Lower lobe of right lung (tissue), 2 donors: ENCODE results near the gene CCDC18. TPM values are rescaled to one million over a fixed set of nuclear protein-coding genes. Genes with fewer than 3 reads are reported as not detected.

Experiments
- ATAC-seq, 2 donors: fragments of 200-7000 bp; cut with Tn5 transposase; one replicate each; pipeline ENCODE4 v1.9.1; 2020 to 2022; ENCODE audit warnings: mild to moderate bottlenecking in 2 of 2, moderate library complexity in 2 of 2
- DNase-seq: peaks from one replicate; pipeline ENCODE4 v3.0.0-alpha.2; 2020
- H3K27ac ChIP-seq: fragments of 200-600 bp; one replicate; pipeline ENCODE4 v1.8.0; 2022
- H3K27me3 ChIP-seq: fragments of 200-600 bp; one replicate; pipeline ENCODE4 v1.8.0; 2022; ENCODE audit warnings: low read depth
- H3K36me3 ChIP-seq: fragments of 200-600 bp; one replicate; pipeline ENCODE4 v1.8.0; 2022; ENCODE audit warnings: mild to moderate bottlenecking
- H3K4me1 ChIP-seq: fragments of 200-600 bp; one replicate; pipeline ENCODE4 v1.8.0; 2022
- H3K4me3 ChIP-seq: fragments of 200-600 bp; one replicate; pipeline ENCODE4 v1.8.0; 2022; ENCODE audit warnings: mild to moderate bottlenecking
- H3K9me3 ChIP-seq: fragments of 200-600 bp; one replicate; pipeline ENCODE4 v1.8.0; 2022
- intact Hi-C: fragments of 100-400 bp; cut with DNase I; formaldehyde crosslinking; loops from one replicate; pipeline ENCODE4 v1.11.0; 2022
- total RNA-seq: library from RNA; stranded (reverse); fragmentation: NEBNext Ultra II Directional; extraction: Animal tissue kit (Norgen Biotek cat#: 25700); gene quantifications from one replicate; pipeline ENCODE4 v1.2.1, GENCODE V29; 2021
- TF ChIP-seq, protein P1 (sequence below): fragments of 200-600 bp; IDR thresholded peaks from one replicate; pipeline ENCODE4 v1.8.0; 2022; ENCODE audit warnings: antibody characterized with exemption, mild to moderate bottlenecking
- donor health status: DM: no; HTN: yes; CAD: no; lungs with severe emphysema.

Gene CCDC18
- total RNA-seq, 1 donor from 2014 or later: 6.7 TPM

DNA sequence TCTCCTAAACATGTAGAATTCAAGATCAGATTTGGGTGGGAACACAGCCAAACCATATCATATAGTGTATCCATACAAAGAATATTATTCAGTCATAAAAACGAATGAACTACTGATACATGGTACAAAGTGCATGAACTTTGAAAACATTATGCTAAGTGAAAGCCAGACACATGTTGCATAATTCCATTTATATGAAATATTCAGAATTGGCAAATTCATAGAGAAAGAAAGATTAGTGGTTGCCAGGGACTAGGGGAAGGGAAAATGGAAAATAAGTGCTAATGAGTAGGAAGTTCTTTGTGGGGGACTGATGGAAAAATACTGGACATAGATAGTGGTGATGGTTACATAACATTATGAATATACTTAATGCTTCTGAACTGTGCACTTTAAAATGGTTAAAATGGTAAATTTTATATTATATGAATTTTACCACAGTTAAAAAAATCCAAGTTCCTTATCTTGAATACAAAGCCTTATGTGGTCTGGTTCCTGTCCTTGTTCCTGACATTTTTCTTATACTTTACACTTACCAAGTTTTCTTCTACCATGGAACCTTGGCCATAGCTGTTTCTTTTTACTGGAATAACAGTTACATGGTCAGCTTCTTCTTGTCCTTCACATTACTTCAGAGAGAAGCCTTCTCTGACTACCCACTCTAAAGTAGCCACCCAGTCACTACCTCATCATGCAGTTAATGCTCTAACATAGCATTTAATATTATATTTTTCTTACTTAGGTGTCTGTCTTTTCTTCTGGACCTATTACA is 64.0 kb downstream of the CCDC18 start:
- intact Hi-C loops: no loop called here
- Histone ChIP-seq H3K27ac (no peak overlapping the region), H3K4me3 (no peak overlapping the region), H3K27me3 (no peaks in the 10 kb centered on the region), H3K36me3 (no peaks in the 10 kb centered on the region), H3K4me1 (no peaks in the 10 kb centered on the region), H3K9me3 (peaks cover 16% of the 10 kb centered on the region)
- TF ChIP-seq, protein P1, sequence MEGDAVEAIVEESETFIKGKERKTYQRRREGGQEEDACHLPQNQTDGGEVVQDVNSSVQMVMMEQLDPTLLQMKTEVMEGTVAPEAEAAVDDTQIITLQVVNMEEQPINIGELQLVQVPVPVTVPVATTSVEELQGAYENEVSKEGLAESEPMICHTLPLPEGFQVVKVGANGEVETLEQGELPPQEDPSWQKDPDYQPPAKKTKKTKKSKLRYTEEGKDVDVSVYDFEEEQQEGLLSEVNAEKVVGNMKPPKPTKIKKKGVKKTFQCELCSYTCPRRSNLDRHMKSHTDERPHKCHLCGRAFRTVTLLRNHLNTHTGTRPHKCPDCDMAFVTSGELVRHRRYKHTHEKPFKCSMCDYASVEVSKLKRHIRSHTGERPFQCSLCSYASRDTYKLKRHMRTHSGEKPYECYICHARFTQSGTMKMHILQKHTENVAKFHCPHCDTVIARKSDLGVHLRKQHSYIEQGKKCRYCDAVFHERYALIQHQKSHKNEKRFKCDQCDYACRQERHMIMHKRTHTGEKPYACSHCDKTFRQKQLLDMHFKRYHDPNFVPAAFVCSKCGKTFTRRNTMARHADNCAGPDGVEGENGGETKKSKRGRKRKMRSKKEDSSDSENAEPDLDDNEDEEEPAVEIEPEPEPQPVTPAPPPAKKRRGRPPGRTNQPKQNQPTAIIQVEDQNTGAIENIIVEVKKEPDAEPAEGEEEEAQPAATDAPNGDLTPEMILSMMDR: no peak
- DNase-seq (no peak), ATAC-seq (no peak)

- H3K4me1 ChIP-seq: no peaks in the 10 kb centered on the region
- no peaks in the 10 kb centered on the region for H3K9me3 ChIP-seq
- no peak for DNase-seq
- H3K27me3 ChIP-seq: no peaks in the 10 kb centered on the region
- no peaks in the 10 kb centered on the region for H3K36me3 ChIP-seq
- no peak overlapping the region for H3K27ac ChIP-seq
- no peak overlapping the region for H3K4me3 ChIP-seq
- intact Hi-C loops: no loop called here
- TF ChIP-seq, protein P1: no peak
- ATAC-seq: no peak
Measured at GRCh38 chr1:93251966-93252365, 71.4 kb downstream of the CCDC18 start.

DNA sequence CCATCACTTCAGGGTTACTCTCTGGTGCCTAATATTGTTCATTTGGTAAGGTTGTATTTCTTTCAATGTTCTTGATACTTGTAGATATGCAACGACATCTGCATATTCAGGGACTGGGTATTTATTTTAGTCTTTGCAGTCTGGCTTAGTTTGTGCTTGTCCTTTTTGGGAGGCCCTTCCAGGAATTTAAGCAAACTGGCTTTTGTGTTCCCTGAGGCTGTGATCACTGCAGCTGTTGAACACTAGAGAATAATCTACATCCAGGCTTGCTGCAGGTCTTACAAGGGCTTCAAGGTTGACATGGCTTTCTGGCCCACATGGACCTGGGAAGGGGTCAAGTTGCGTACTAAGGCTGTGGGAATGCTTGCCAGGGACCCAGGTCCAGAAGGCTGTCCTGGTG is 72.1 kb downstream of the CCDC18 start:
- TF ChIP-seq, protein P1: no peak
- ATAC-seq (no peak), DNase-seq (no peak)
- no peak overlapping the region for H3K27ac ChIP-seq
- H3K4me1 ChIP-seq: no peaks in the 10 kb centered on the region
- intact Hi-C loops: no loop called here
- H3K36me3 ChIP-seq: no peaks in the 10 kb centered on the region
- no peak overlapping the region for H3K4me3 ChIP-seq
- no peaks in the 10 kb centered on the region for H3K9me3 ChIP-seq
- no peaks in the 10 kb centered on the region for H3K27me3 ChIP-seq

DNA sequence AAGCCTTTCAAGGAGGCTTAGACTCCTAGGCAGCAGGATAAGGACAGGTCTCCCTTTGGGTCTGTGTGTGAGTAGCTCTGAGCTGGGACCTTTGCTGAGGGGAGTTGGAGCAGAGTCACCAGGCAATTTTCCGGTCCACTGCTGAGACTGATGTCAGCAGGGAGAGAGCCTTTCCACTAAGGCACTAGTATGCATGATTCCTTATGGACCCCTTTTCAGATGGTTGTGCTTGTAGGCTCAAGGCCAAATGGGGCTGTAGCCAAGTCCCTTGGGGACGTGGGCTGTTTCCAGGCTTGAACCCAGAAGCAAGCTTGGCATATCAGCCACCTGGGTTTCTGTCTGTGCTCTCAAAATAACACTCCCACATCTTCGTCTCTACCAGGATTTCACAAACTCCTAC is 73.0 kb downstream of the CCDC18 start:
- no peak overlapping the region for H3K4me3 ChIP-seq
- DNase-seq (no peak), ATAC-seq (peak in 1 of 2 donors; percentile 35)
- no peaks in the 10 kb centered on the region for H3K27me3 ChIP-seq
- no peaks in the 10 kb centered on the region for H3K9me3 ChIP-seq
- H3K4me1 ChIP-seq: no peaks in the 10 kb centered on the region
- no peak overlapping the region for H3K27ac ChIP-seq
- TF ChIP-seq, protein P1: no peak
- H3K36me3 ChIP-seq: no peaks in the 10 kb centered on the region
- intact Hi-C loops: no loop called here

DNA sequence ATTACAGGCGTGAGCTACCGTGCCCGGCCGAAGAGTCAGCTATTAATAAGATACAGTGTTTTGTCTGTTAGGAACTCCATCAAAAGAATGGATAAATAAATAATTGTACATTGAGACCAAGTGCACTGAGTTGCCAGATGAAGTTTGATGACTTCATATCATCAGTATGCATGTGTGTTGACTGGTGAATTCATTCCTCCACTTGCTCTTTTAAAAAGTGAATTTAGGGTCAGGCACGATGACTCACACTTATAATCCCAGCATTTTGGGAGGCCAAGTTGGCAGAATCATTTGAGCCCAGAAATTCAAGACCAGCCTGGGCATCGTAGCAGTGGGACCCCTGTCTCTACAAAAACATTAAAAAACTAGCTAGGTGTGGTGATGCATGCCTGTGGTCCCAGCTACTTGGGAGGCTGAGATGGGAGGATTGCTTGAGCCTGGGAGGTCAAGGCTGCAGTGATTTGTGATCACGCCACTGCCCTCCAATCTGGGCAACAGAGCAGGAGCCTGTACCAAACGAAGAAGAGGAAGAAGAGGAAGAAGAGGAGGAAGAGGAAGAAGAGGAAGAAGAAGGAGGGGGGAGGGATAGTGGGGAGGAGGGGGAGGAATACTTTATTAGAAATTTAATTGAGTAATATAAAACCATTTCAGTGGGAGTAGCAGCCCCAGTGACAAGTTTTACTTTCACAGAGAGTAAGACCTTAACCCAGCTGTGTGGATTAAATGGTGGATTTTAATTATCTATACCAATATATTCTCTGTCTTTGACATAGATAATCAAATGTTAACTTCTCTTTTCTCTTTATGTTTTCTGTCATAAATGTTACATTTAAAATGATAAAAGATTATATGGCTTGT is 74.9 kb downstream of the CCDC18 start:
- H3K4me1 ChIP-seq: no peaks in the 10 kb centered on the region
- H3K27me3 ChIP-seq: no peaks in the 10 kb centered on the region
- no peaks in the 10 kb centered on the region for H3K36me3 ChIP-seq
- intact Hi-C loops: no loop called here
- TF ChIP-seq, protein P1: no peak
- no peak overlapping the region for H3K27ac ChIP-seq
- H3K4me3 ChIP-seq: no peak overlapping the region
- DNase-seq (no peak), ATAC-seq (no peak)
- H3K9me3 ChIP-seq: no peaks in the 10 kb centered on the region
